HK-2 (cell line): ENCODE data around the gene MDM4.
A peak's percentile ranks its signal among the peaks of the same experiment; 100 is the strongest.
"Not testable (repeated sequence)": the region's sequence is repeated elsewhere in the genome, so short reads cannot be mapped to it uniquely, and the experiment has no call there.

Experiments used
- DNase-seq: peaks from one replicate; pipeline ENCODE4 v3.0.0-alpha.2; 2018; ENCODE audit not compliant: unreplicated experiment

The MDM4 gene

GRCh38 chr1:204562075-204562990 is 46.1 kb downstream of the MDM4 start:
- no peak for DNase-seq

- no peak for DNase-seq
Measured at GRCh38 chr1:204563307-204563706, 47.1 kb downstream of the MDM4 start.

- no peak for DNase-seq
Measured at GRCh38 chr1:204563780-204564179, 47.6 kb downstream of the MDM4 start.

GRCh38 chr1:204564835-204565234 is 48.6 kb downstream of the MDM4 start:
- no peak for DNase-seq

- peak; percentile 51 for DNase-seq
Measured at GRCh38 chr1:204565617-204566582, 49.7 kb downstream of the MDM4 start.

DNA sequence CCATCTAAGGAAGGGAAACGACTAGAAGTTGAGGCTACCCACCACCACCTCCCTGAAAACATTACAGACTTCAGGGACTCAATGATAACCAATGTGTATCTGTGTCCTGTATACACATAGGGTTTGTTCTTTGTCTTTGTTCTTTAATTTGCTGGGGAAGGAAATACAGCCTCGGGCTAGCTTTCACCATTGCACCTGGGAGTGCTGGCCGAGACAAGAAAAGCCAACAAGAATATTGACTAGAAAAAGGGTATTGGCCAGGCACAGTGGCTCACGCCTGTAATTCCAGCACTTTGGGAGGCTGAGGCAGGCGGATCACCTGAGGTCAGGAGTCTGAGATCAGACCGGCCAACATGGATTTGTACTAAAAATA is 50.4 kb downstream of the MDM4 start:
- DNase-seq: no peak

- no peak for DNase-seq
Measured at GRCh38 chr1:204567071-204567470, 50.9 kb downstream of the MDM4 start.

- DNase-seq: no peak
Measured at GRCh38 chr1:204568576-204569315, 52.5 kb downstream of the MDM4 start.

- no peak for DNase-seq
Measured at GRCh38 chr1:204569478-204569877, 53.3 kb downstream of the MDM4 start.

- not testable (repeated sequence) for DNase-seq
Measured at GRCh38 chr1:204570021-204570420, 53.8 kb downstream of the MDM4 start.

DNA sequence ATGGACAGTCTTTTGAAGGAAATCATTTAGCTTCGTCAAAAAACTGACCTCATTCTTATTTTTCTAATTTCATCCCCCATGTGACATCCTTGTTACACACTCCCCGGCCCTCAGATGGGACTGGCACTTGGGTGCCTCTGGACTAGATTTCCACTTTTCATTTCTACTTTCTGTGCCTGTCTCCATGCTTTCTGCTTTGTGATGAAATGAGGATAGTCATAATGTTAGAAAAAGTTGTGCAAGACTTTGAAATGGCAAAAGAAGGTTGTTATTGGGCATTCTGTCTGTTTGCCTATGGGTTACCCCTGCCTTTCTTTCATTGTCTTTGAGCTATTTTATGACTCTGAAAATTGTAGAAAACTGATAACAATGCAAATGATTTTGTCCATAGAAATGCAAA is 54.9 kb downstream of the MDM4 start:
- no peak for DNase-seq

DNA sequence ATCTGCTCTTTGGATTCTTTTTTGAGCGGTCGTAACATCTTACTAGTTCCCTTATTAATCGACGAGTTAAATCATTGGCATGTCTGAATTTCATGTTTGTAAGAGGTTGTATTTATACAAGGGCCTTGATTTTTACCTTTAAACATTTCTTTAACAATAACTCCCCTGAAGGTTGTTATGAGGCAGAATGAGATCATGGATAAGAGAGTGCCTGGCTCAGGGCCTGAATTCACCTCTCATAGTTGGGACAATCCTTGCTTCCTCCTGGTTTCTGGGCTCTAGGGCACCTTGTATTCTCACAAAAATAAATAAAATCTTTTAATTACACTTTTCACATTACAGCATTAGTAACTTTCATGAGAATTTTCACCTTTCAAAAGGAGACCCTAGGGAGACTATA is 55.4 kb downstream of the MDM4 start:
- no peak for DNase-seq

- peak; percentile 38 for DNase-seq
Measured at GRCh38 chr1:204572923-204573922, 57.0 kb downstream of the MDM4 start.

- no peak for DNase-seq
Measured at GRCh38 chr1:204574016-204574864, 58.0 kb downstream of the MDM4 start.

DNA sequence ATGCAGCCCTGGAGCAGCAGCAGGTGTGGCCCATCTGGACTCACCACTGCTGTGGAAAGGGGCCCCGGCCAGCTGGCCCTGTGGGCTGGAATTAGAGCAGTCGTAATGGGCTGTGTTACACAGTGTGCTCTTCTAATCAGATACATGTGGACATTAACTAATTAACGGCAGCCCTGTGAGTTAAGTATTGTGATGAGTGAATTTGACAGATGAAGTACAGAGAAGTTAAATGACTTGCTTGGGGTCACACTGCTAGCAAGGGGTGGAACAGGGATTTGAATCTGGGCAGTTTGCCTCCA is 58.6 kb downstream of the MDM4 start:
- DNase-seq: no peak

- DNase-seq: no peak
Measured at GRCh38 chr1:204575221-204576190, 59.3 kb downstream of the MDM4 start.

- no peak for DNase-seq
Measured at GRCh38 chr1:204576422-204576821, 60.2 kb downstream of the MDM4 start.

GRCh38 chr1:204577794-204578478 is 61.7 kb downstream of the MDM4 start:
- DNase-seq: no peak
